Neural crest cell (in vitro differentiated cells): ENCODE results near the gene NHLRC4. TPM values are rescaled to one million over a fixed set of nuclear protein-coding genes. Genes with fewer than 3 reads are reported as not detected.
A peak's percentile ranks its signal among the peaks of the same experiment; 100 is the strongest.

Experiments used
- DNase-seq: peaks from one replicate; pipeline ENCODE4 v3.0.0; 2021; ENCODE audit warnings: low read depth, mixed read lengths, low spot score
- H3K27ac Mint-ChIP-seq: one replicate; pipeline ENCODE4 v1.8.0; 2021; ENCODE audit warnings: mild to moderate bottlenecking, mixed read lengths; ENCODE audit not compliant: unreplicated experiment
- H3K27me3 Mint-ChIP-seq: 2 replicates; pipeline ENCODE4 v1.8.0; 2021; ENCODE audit warnings: low read depth, mild to moderate bottlenecking, mixed read lengths
- H3K36me3 Mint-ChIP-seq: 2 replicates; pipeline ENCODE4 v1.8.0; 2021; ENCODE audit warnings: low read depth, mild to moderate bottlenecking, mixed read lengths
- H3K4me1 Mint-ChIP-seq: 2 replicates; pipeline ENCODE4 v1.8.0; 2021; ENCODE audit warnings: mixed read lengths
- H3K4me3 Mint-ChIP-seq: one replicate; pipeline ENCODE4 v1.8.0; 2021; ENCODE audit warnings: mild to moderate bottlenecking, mixed read lengths
- H3K9me3 Mint-ChIP-seq: 2 replicates; pipeline ENCODE4 v1.8.0; 2021; ENCODE audit warnings: mixed read lengths
- total RNA-seq: library from RNA; stranded (reverse); gene quantifications from 2 replicates; pipeline ENCODE4 v1.2.1, GENCODE V29; 2021
- TF ChIP-seq, protein P1 (sequence below): fragments of 200-600 bp; sonication (generic); conservative IDR thresholded peaks from 2 replicates; pipeline ENCODE4 v1.5.0; 2021; ENCODE audit warnings: antibody characterized with exemption, mild to moderate bottlenecking

The NHLRC4 gene
- total RNA-seq, 1 donor from 2014 or later, result 0.86 TPM

- H3K36me3 Mint-ChIP-seq, result peaks cover 3% of the 10 kb centered on the region
- no peak overlapping the region for H3K27ac Mint-ChIP-seq
- TF ChIP-seq, protein P1, sequence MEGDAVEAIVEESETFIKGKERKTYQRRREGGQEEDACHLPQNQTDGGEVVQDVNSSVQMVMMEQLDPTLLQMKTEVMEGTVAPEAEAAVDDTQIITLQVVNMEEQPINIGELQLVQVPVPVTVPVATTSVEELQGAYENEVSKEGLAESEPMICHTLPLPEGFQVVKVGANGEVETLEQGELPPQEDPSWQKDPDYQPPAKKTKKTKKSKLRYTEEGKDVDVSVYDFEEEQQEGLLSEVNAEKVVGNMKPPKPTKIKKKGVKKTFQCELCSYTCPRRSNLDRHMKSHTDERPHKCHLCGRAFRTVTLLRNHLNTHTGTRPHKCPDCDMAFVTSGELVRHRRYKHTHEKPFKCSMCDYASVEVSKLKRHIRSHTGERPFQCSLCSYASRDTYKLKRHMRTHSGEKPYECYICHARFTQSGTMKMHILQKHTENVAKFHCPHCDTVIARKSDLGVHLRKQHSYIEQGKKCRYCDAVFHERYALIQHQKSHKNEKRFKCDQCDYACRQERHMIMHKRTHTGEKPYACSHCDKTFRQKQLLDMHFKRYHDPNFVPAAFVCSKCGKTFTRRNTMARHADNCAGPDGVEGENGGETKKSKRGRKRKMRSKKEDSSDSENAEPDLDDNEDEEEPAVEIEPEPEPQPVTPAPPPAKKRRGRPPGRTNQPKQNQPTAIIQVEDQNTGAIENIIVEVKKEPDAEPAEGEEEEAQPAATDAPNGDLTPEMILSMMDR, result no peak
- H3K27me3 Mint-ChIP-seq, result peaks cover 4% of the 10 kb centered on the region
- peaks cover 26% of the 10 kb centered on the region for H3K4me1 Mint-ChIP-seq
- peak overlapping the region; percentile 92 for H3K4me3 Mint-ChIP-seq
- DNase-seq, result no peak
- H3K9me3 Mint-ChIP-seq, result no peaks in the 10 kb centered on the region
Observed at GRCh38 chr16:529012-529575, 37.7 kb upstream of the NHLRC4 start.

- H3K36me3 Mint-ChIP-seq, result peaks cover 3% of the 10 kb centered on the region
- H3K4me1 Mint-ChIP-seq, result peaks cover 25% of the 10 kb centered on the region
- peak overlapping the region; percentile 27 for H3K27ac Mint-ChIP-seq
- peaks cover 4% of the 10 kb centered on the region for H3K27me3 Mint-ChIP-seq
- DNase-seq, result no peak
- H3K4me3 Mint-ChIP-seq, result peak overlapping the region; percentile 92
- H3K9me3 Mint-ChIP-seq, result no peaks in the 10 kb centered on the region
- TF ChIP-seq, protein P1, result no peak
Observed at GRCh38 chr16:530111-530817, 36.5 kb upstream of the NHLRC4 start.

GRCh38 chr16:531494-532125 lies 35.2 kb upstream of the NHLRC4 start:
- H3K27me3 Mint-ChIP-seq, result peaks cover 1% of the 10 kb centered on the region
- no peak overlapping the region for H3K4me3 Mint-ChIP-seq
- H3K27ac Mint-ChIP-seq, result no peak overlapping the region
- TF ChIP-seq, protein P1, result no peak
- H3K9me3 Mint-ChIP-seq, result no peaks in the 10 kb centered on the region
- no peaks in the 10 kb centered on the region for H3K36me3 Mint-ChIP-seq
- DNase-seq, result no peak
- H3K4me1 Mint-ChIP-seq, result peaks cover 14% of the 10 kb centered on the region

DNA sequence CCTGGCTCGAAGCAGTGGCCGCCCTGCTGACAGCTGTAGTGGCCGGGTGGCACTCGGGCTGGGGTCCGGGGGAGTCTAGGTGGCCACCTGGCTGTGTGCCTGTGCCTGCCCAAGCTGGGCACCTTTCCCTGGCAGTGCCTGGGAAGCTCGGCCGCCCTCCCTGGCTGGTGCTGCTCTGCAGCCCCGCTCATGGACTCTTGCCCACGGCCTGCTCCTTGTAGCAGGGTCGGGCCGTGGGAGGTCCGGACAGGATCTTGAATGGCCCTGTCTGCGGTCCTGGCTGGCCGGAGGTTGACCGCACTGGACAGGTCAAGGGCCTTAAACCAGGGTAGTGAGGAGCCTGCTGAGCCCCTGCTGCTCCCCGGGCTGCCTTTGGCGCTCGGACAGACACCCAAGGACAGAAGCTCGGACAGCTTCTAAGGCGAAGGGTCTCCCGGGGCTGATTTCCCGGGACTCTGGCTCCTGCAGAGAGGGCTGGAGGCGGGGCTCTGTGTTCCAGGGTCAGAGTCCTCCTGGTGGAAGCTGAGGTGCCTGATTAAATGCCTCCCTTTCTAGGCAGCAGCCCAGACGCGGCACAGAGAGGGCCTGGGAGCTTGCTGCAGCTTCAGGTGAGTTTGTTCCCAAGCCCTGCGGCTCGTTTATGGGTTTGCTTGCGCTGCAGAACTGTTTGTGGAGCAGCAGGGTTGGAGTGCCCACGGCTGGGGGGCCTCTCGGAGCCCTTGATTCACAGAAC lies 33.2 kb upstream of the NHLRC4 start:
- no peak for DNase-seq
- H3K36me3 Mint-ChIP-seq, result no peaks in the 10 kb centered on the region
- TF ChIP-seq, protein P1, result no peak

GRCh38 chr16:534135-534534 lies 32.7 kb upstream of the NHLRC4 start:
- Mint-ChIP-seq H3K4me1 (peaks cover 5% of the 10 kb centered on the region), H3K4me3 (no peak overlapping the region), H3K9me3 (no peaks in the 10 kb centered on the region), H3K36me3 (no peaks in the 10 kb centered on the region), H3K27me3 (no peaks in the 10 kb centered on the region), H3K27ac (no peak overlapping the region)
- no peak for DNase-seq
- TF ChIP-seq, protein P1, result no peak

More for the DNA sequence above, 33.2 kb upstream of the NHLRC4 start:
- peaks cover 10% of the 10 kb centered on the region for H3K4me1 Mint-ChIP-seq
- H3K27me3 Mint-ChIP-seq, result no peaks in the 10 kb centered on the region
- H3K4me3 Mint-ChIP-seq, result no peak overlapping the region
- H3K27ac Mint-ChIP-seq, result no peak overlapping the region
- no peaks in the 10 kb centered on the region for H3K9me3 Mint-ChIP-seq
